Measurements from ENCODE around the gene MYCBP.

- TF ChIP-seq CTCF (conservative IDR thresholded peaks at IDR 0.05; ENCODE audit: low read depth in 2 of 2): no peak
- TF ChIP-seq NANOG (IDR thresholded peaks at IDR 0.05; ENCODE audit: borderline replicate concordance): no peak
- TF ChIP-seq ZNF114 (CRISPR knock-in tag; IDR thresholded peaks at IDR 0.05): no peak
- TF ChIP-seq CREB1 (CRISPR knock-in tag; IDR thresholded peaks at IDR 0.05; ENCODE audit: low read depth): no peak
- TF ChIP-seq EZH2 (IDR thresholded peaks at IDR 0.05; ENCODE audit: low read depth, unreplicated experiment): no peak
- no peak for TF ChIP-seq POLR2AphosphoS5 (IDR thresholded peaks at IDR 0.05; ENCODE audit: low read depth)
- TF ChIP-seq REST (IDR thresholded peaks at IDR 0.05; ENCODE audit: unreplicated experiment): no peak
- no peak for TF ChIP-seq ZNF331 (CRISPR knock-in tag; IDR thresholded peaks at IDR 0.05; ENCODE audit: low read depth)
- TF ChIP-seq EZH2phosphoT487 (IDR thresholded peaks at IDR 0.05; ENCODE audit: unreplicated experiment): no peak
- no peak for TF ChIP-seq JUNB (IDR thresholded peaks at IDR 0.05; ENCODE audit: unreplicated experiment)
- no peak for TF ChIP-seq STAT1 (IDR thresholded peaks at IDR 0.05; ENCODE audit: unreplicated experiment)
- no peak for TF ChIP-seq ETS1 (IDR thresholded peaks at IDR 0.05)
- no peak for TF ChIP-seq ZNF462 (CRISPR knock-in tag; IDR thresholded peaks at IDR 0.05)
Observed at GRCh38 chr1:38812981-38813380, 60.2 kb downstream of the MYCBP start.

Data from GM23338 (cell line).